HL-60 (cell line): Measurements from ENCODE around the gene PRPF19.

Source experiments
- DNase-seq, 2 experiments: peaks; one replicate each; pipeline ENCODE4 v3.0.0-alpha.2; 2010 to 2020; ENCODE audit warnings: low read depth in 1 of 2, low spot score in 1 of 2
- H3K27ac ChIP-seq: fragments of 250-450 bp; sonication (Bioruptor Pico); replicated peaks from 2 replicates; pipeline ENCODE4 v1.5.1; 2020; ENCODE audit warnings: mild to moderate bottlenecking, moderate library complexity
- H3K27me3 ChIP-seq: fragments of 250-450 bp; sonication (Bioruptor Pico); 2 replicates; pipeline ENCODE4 v1.5.1; 2021; ENCODE audit warnings: mild to moderate bottlenecking, moderate library complexity; ENCODE audit not compliant: insufficient read depth, poor library complexity, severe bottlenecking
- H3K4me3 ChIP-seq: replicated peaks from 2 replicates; pipeline ENCODE4 v1.5.1; 2011; ENCODE audit warnings: mild to moderate bottlenecking, control low read depth, low read length; ENCODE audit not compliant: insufficient read depth
- CTCF ChIP-seq: IDR thresholded peaks from one replicate; pipeline ENCODE4 v1.5.1; 2011; ENCODE audit warnings: low read length, control low read depth, inconsistent platforms; ENCODE audit not compliant: insufficient read depth
- GABPA ChIP-seq: IDR thresholded peaks from 2 replicates; pipeline ENCODE4 v1.6.1; 2012; ENCODE audit warnings: low read depth
- POLR2AphosphoS5 ChIP-seq: IDR thresholded peaks from 2 replicates; pipeline ENCODE4 v1.6.1; 2012; ENCODE audit warnings: low read depth
- REST ChIP-seq: IDR thresholded peaks from 2 replicates; pipeline ENCODE4 v1.6.1; 2012; ENCODE audit warnings: low read depth; ENCODE audit not compliant: insufficient replicate concordance
- SPI1 ChIP-seq: IDR thresholded peaks from 2 replicates; pipeline ENCODE4 v1.6.1; 2012; ENCODE audit warnings: low read depth, mild to moderate bottlenecking, borderline replicate concordance

Gene PRPF19

GRCh38 chr11:60929764-60930163, 23.4 kb upstream of the PRPF19 start:
- DNase-seq = no peak
- Histone ChIP-seq H3K27ac (no peak overlapping the region), H3K4me3 (no peak overlapping the region), H3K27me3 (peaks cover 22% of the 10 kb centered on the region)
- no peak for TF ChIP-seq POLR2AphosphoS5
- no peak for TF ChIP-seq CTCF
- no peak for TF ChIP-seq GABPA
- no peak for TF ChIP-seq SPI1
- TF ChIP-seq REST = no peak

GRCh38 chr11:60928563-60929001, 22.2 kb upstream of the PRPF19 start:
- no peak for DNase-seq
- TF ChIP-seq SPI1 = no peak
- TF ChIP-seq POLR2AphosphoS5 = no peak
- peaks cover 31% of the 10 kb centered on the region for H3K27me3 ChIP-seq

GRCh38 chr11:60927600-60927999, 21.2 kb upstream of the PRPF19 start:
- no peak for DNase-seq
- Histone ChIP-seq H3K4me3 (no peak overlapping the region), H3K27me3 (peaks cover 31% of the 10 kb centered on the region), H3K27ac (no peak overlapping the region)
- TF ChIP-seq CTCF (no peak), REST (no peak), POLR2AphosphoS5 (no peak), SPI1 (no peak), GABPA (no peak)

More at GRCh38 chr11:60928563-60929001, 22.2 kb upstream of the PRPF19 start:
- Histone ChIP-seq H3K27ac (no peak overlapping the region), H3K4me3 (no peak overlapping the region)

GRCh38 chr11:60927061-60927592, 20.7 kb upstream of the PRPF19 start:
- TF ChIP-seq CTCF = no peak
- TF ChIP-seq GABPA = no peak
- no peak for TF ChIP-seq POLR2AphosphoS5
- TF ChIP-seq REST = no peak
- no peak for TF ChIP-seq SPI1
- Histone ChIP-seq H3K27ac (no peak overlapping the region), H3K4me3 (no peak overlapping the region), H3K27me3 (peaks cover 31% of the 10 kb centered on the region)
- no peak for DNase-seq
